GM04503 (cell line): ENCODE data around the gene HINT3.
"Not testable (repeated sequence)": the region's sequence is repeated elsewhere in the genome, so short reads cannot be mapped to it uniquely, and the experiment has no call there.

Experiments
- DNase-seq: peaks from one replicate; pipeline ENCODE4 v3.0.0-alpha.2; 2012; ENCODE audit warnings: low read depth

The HINT3 gene

DNA sequence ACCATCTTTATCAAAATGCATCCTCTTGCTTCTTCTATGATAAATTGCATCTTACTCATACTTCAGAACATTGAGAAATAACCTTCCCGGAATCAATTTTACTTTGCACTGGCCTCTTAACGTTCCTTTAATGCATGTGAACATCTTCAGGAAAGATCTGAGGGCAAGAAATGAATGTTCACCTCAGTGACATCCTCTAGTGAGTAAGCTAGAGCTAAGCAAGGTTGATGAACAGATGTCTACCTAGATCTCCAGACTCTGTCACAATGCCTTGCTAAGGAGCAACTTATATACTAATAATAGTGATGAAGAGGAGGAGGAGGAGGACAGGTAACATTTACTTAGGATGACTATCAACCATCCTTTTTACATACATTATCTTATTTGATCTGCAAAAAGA lies 16.8 kb upstream of the HINT3 start:
- DNase-seq: no peak

DNA sequence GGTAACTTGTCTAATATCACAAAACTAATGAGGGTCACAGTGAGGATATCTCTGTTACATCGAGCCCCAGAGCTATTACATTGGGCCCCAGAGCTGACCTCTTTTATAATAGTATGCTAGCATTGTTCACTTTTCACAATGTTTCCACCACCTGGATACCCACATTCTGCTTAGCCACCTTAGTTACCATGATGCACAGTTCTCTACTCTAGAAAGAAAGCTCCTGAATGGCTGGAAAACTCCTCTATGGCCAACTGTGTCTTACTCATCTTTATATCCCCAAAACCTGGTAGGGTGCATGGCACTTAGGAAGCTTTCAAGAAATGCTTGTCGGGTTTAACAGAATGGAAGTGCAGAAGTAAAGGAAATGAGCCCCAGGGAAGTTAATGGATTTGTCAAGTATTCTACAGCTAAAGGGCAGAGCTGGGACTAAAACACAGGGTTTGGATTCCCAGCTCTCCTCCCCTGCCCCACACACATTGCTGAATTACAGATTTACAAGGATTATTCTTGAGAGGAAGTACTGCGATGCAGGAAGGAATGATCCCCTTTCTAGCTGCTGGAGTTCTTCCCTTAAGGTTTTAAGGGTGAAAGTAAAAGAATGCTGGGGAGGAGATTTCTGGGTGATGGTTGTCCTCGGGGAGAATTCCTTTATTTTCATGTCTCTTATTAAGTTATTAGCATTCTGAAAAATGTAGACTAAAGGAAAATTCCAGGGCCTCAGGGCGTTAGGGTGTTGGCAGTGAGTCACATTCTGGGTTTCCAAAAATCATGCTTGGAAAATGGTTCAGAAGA lies 16.1 kb upstream of the HINT3 start:
- DNase-seq: no peak

DNA sequence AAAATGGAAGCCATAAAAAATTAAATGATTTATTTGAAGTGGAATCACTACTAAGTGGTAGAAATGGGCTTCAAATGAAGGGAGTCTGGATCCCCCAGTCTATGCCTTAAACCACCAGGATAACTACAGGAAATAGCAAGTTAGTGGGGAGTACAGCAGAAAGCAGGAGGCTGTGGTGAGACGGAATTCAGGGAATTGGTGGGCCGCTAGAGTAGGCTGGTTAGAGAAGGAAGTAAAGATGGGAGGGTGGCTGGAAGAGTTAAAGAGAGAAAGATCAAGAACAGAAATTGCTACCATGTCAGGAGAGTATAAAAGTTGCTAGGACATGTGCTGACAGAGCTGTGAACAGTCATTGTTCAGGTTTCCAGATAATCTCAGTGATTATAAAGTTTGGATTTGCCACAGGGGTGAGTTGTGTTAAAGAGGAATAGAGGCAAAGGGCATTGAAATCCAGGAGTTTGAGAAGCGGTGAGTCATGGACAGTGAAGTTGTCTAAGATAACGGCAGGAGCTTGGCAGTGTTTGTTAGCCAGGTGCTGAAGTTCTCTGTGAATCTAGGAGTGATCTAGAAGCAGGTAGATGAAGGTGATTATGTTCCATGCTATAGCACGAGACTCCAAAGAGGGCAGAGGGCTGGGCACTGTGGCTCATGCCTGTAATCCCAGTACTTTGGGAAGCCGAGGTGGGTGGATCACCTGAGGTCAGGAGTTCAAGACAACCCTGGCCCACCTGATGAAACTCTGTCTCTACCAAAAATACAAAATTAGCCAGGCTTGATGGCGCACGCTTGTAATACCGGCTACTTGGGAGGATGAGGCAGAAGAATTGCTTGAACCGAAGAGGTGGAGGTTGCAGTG lies 13.7 kb upstream of the HINT3 start:
- no peak for DNase-seq

DNA sequence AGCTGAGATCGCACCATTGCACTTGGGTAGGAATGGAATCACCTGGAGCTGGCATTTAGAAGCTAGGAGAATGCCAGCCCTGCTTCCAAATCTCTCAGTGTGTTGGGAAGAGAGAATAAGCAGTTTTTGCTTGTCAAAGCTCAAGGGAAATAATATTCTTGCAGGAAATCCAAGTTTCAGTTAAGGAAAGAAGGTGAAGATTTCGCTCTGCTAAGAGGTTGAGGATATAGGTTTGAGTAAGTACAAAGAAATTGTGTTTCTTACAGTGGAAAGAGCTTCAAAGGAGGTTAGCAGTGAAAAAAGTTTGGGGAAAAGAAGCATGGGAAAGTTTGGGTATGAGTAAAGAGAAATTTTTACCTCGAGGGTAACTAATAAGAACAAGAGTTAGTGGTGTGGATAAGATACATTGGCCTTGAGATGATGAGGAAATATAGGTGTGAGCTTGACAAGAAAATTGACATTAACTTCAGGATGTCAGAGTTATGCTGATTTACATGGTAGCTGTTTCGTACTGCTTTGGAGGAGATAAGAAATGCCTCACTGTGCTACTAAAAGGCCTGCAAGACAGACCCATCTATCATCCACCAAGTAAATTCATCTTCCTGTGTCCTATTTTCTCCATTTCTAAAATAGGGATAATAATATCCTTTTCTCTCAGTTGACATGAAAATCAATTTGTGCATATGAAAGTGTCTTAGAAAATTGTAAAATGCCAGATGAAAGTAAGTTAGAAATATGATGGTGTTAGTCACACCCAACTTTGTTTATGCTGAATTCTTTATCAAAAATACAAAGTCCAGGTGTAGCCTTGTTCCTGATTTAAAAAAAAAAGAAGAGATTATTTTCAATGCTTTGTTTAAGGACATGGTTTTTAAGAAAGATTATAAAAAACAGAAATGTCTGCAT lies 12.8 kb upstream of the HINT3 start:
- DNase-seq: no peak

DNA sequence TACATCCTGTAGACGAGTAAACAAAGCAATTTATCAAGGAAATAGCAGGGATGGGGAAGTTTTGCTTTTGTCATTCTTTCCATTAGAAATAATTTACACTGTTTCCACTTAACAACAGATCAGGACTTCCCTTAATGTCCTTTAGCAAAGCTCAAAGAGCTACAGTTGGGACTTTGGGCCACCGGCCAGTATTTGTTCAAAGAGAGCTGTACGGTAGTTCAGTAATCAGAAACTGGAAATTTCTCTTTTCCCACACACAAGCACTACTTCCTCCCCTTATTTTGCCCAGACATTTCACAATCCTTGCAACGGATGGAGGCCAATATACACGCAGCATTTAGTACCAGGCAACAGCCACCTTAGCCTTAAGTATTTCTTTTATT lies 12.1 kb upstream of the HINT3 start:
- peak; percentile 31 for DNase-seq

DNA sequence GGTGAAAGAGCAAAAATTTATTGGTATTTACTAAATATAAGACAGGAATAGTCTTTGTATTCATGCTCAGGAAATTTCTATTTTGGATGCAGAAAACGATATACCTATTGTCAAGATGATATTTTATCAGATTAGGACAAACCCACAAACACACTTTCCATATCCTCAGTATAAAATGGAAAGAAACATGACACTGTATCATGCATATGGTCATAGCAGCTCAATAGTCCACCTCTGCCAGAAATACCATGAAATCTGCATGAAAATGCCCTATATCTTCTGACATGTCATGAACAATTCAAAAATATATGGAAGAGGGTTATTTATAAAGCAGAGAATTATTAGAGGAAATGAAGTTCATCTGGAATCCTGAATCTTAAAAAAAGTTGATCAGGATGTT lies 11.7 kb upstream of the HINT3 start:
- no peak for DNase-seq

DNA sequence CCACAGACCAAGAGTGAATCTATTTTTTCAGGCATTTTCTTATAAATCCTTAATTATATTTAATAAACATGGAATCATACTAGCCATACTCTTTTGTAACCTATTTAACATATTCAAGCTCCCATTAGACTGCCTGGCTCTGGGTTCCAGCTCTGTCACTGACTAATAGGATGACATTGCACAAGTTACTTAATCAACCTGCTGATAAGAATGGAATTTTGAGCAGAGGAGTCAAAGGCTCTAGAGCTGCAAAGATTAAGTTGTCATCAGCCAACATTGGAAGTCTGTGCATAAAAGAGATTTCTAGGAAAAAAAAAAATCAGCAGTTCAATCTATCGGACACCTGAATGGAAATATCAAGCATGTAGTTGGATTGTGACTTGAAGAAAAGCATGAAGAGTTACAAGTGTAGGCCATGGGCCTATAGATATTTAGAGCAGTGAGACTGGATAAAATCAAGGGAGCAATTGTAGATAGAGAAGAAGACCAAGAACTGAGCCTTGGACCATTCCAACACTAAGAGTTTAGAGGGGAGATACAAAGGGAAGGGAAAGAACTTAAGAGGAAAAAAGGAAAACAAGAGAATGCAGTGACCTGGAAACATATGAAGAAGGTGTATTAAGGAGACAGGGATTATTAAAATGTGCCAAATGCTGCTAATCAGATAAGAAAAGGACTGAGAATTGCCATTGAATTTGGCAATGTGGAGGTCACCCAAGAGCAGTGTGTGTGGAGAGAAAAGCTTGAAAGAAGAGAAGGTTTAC lies 11.0 kb upstream of the HINT3 start:
- DNase-seq: no peak

DNA sequence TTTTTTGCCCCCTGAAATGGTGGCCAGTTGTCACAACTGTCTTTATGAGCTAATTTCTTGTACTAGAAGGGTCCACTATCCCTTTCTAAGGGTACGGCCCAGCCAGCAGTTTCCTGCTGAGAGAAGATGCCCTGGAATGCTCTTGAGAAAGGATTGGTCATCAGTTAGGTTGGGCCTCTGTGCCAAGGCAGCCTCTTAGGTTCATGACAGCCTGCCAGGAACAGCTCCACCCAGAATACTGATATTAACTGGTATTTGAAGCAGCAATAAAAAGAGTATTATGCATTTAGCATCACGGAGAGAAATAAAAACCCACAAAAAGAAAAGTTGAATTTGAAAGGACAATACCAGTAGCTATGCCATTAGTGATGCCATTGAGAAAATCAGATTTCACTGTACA lies 9.0 kb upstream of the HINT3 start:
- no peak for DNase-seq

DNA sequence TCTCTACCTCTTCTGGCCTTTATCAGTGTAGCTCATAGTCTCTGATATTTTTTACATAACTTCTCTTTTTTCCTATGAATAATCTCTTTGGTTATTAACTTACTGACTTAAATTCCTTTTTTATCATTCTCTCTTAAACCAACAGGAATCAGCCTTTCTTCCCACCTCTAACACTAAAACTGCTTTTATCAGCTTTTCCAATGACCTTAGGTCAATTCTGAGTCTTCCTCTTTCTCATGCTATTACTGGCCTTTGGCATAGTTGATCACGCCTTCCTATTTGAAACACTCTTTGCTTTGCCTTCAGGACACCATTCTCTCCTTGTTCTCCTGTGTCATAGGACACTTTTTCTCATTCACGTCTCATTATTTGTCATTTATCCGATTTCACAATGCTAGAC lies 8.1 kb upstream of the HINT3 start:
- no peak for DNase-seq

DNA sequence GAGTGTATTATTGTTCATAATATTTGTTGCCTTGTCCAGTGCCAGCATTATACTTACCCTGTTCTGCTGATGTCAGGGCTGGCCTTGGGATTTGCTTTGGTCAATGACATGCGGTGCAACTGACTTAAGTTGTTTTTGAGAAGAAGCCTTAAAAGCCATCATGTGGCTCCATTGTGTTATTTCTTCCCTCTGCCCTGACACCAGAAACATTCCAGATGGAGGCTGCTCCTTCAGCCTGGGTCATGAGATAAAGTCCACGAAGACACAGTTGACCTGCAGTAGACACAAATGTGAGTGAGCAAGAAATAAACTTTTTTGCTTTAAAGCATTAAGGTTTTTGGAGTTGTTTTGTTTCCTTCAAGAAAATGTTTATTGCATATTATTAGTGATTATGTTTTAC lies 7.5 kb upstream of the HINT3 start:
- no peak for DNase-seq

DNA sequence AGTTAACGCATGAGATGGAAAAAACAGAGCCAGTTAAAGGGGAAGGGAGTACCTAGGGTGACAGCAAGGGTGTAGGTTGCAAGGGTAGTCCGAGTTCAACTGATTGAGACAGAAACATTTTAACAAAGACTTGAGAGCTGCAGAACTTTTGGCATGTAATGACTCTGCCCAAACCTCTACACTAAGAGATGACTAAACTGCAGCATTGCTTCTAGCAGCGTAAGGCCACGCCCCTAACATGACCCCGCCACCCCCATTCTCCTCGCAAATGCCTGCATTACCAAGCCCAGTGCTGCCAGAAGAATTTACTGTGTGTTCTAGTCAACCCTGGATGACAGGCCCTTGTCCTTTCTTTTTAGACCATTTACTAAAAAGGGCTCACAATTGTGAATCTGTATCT lies 6.3 kb upstream of the HINT3 start:
- no peak for DNase-seq

DNA sequence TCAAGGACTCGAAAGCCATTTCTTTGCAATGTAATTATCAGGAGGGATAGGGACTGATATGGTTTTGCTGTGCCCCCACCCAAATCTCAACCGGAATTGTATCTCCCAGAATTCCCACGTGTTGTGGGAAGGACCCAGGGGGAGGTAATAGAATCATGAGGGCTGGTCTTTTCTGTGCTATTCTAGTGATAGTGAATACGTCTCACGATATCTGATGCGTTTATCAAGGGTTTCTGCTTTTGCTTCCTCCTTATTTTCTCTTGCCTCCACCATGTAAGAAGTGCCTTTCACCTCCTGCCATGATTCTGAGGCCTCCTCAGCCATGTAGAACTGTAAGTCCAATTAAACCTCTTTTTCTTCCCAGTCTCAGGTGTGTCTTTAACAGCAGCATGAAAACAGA lies 5.9 kb upstream of the HINT3 start:
- DNase-seq: not testable (repeated sequence)

DNA sequence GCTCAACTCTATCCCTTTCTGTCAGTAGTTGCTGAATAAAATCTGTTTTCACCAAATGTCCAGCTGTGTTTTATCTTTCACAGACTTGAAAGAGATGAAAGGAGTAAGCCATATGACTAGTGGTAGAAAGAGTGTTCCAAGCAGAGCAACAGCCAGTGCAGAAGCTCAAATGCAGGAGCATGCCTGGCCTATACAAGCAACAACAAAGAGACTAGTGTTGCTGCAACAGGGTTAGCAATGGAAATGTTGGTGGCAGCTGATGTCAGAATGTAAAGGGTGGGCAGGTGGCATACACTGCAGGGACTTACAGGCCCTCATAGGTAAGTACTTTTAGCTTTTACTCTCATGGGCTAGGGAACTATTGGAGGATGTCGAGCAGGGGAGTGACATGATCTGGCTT lies 5.2 kb upstream of the HINT3 start:
- no peak for DNase-seq

DNA sequence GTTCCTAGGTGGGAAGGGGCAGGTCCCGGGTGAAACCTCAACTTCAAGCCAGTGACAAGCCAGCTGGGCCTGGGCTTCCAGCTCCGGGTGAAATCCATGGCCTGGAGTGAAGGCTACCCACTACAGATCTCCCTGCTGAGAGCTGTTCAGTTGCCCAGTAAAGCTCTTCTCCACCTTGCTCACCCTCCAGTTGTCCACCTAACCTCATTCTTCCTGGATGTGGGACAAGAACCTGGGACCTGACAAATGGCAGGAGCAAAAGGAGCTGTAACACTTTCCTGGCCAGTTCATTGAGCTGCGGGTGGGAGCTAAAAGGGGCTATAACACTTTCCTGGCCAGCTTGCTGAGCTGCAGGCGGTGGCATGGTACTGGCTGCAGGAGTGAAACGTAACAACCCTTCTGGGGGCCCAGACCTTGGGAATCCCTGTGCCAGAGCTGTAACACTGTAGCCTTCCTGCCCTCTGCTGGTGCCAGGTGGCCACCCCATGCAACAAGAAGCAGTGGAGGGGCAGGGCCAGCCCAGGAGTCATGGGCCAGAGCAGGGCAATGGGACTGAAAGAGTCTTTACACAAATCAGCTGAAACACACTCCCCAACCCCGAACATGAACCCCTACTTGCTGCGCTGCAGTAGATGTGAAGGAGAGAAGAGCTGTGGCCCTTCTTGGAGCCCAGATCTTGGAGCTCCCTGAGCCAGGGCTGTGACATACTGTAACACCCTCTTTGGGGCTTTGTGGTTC lies 3.6 kb upstream of the HINT3 start:
- no peak for DNase-seq

DNA sequence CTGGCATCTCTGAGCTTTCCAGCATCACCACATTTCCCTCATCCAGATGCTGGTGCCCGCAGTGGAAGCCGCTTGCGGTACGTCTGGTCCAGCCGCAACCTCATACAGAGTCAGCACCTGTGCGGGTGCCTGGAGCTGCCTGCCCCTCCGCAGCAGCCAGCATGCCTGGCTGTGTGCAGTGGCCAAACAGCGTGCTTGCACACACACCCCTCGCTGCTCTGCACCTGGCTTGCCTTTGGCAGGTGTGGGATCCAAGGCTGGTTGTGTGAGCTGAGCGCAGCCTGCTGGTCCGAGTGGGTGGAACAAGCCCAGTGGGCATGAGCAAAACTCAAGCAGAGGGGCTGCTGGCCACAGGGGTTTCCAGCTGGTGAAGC lies 3.1 kb upstream of the HINT3 start:
- DNase-seq: no peak

DNA sequence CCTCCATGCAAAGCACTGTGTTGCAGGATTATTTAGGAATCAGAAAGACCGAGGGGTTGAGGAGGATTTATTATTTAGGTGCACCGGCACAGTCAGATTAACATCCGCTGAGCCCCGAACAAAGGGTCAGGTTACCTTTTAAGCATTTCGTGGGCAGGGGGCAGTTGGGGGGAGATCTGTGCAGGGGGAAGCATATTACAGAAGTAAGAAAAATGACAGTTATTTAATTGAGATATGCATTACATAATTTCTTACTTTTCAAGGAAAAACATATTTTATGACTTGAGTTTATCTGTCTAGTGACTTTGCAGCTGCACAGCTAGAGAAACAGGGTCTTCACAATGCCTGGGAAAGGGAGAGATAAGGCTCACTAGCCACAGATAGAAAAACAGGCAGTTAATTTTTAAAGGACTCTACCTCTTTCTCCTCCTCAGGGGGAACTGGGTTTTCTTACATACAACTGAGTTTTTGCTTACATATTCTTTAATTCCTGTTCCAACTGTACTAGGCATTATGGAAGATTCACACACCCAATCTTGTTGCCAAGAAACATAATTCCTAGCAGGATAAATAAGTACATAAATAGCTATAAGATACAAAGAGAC lies 1.7 kb upstream of the HINT3 start:
- no peak for DNase-seq

DNA sequence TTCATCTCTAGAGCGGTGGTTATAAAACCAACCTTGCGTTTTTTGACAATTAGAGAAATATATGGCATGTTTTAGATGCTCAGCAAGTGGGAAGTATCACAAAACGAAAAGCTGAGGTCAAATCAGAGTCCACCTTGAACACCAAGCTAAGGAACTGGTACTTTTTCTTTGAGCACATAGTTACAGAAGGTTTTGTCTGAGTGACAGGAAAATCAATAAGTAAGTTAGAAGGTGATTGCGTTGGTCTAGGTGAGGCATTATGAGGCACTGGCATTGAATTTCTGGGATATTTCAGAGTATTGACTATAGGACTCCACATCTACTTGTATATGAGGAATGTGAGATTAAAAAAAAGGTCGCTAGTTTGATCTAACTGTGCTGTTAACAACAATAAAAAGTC lies 597 bp upstream of the HINT3 start:
- no peak for DNase-seq

DNA sequence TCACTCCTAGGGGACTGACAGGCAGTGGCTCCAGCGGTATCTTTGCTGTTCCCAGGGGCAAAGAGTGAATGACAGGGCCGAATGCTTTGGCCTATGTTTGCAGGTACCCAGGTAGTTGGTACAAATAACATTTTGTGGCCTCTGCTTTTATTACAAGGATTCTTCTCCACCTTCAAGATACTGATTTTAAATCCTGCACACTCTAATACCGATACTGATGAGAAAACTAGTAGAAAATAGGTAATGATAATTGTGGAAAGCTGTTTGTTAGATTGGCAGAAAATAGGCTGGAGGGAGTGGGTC lies 772 bp downstream of the HINT3 start:
- DNase-seq: no peak

DNA sequence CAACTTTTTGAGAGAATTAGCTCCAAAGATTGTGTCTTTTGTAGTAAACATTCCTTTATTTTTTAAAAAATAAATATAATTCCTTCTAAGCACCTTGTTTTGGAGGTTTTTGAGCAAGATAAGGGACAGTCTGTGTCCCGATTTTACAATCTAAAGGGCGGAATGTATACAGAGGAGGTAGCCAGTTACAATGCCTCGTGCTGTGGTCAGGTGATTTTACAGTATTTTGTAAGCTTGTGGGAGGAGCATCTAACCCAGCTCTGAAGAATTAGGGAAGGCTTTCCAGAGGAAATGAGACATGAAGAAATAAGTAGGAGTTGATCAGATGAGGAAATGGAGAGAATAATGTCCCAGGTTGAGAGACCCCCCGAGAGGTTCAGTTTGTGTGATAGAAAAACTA lies 1.3 kb downstream of the HINT3 start:
- no peak for DNase-seq

DNA sequence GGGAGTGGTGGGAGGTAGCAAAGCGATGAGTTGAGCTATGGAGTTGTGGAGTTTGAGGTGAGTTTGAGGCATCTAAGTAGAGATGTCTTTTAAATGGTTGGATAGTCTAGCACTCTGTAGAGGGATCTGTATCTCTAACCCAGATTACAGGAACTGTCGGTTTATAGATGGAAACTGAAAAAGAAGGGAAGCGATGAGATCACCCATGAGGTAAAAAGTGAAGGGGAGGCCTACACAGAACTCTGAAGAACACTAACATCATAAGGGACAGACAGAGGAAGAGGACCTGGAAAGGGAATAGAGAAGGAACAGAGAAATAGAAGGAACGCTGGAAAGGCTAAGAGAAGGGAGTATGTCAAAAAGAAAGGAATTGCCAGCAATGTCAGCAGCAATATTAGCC lies 2.5 kb downstream of the HINT3 start:
- no peak for DNase-seq

DNA sequence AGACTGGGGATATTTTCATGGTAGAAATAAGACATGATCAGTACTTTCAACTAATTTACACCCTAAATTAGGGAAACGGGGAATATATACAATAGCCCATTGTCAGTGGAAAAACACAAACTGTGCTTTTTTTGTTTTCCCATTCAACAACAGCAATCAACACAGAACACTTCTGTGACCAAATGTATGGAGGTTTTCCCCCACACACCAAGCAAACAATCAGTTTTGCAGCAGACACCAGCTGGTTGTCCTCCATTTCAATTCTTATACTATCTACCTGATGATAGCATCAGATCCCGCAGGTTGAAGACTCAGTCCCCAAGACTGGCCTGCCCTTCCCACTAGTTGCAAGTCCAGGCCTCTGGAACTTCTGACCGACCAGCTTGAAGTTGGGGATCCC lies 4.5 kb downstream of the HINT3 start:
- DNase-seq: no peak
